PC-3 (cell line): ENCODE results near the gene FAM136A.

Source experiments
- CTCF ChIP-seq: fragments of 300-600 bp; sonication (generic); conservative IDR thresholded peaks from 2 replicates; pipeline ENCODE4 v1.5.1; 2017; ENCODE audit warnings: antibody characterized with exemption, low read depth, mild to moderate bottlenecking, low read length
- EZH2 ChIP-seq: fragments of 300-600 bp; sonication (generic); IDR thresholded peaks from one replicate; pipeline ENCODE4 v1.6.1; 2017; ENCODE audit warnings: antibody characterized with exemption, mild to moderate bottlenecking, low read length; ENCODE audit not compliant: unreplicated experiment

- TF ChIP-seq CTCF (no peak), EZH2 (no peak)
Observed at GRCh38 chr2:70310899-70311298, 9.0 kb upstream of the FAM136A start.
